ENCODE data around the gene PPT2. TPM values are rescaled to one million over a fixed set of nuclear protein-coding genes. Genes with fewer than 3 reads are reported as not detected.

PPT2 gene
- total RNA-seq, 1 donor from 2014 or later: 11.3 TPM

- Mint-ChIP-seq H3K27ac (no peak overlapping the region), H3K4me3 (no peak overlapping the region), H3K4me1 (peaks cover 5% of the 10 kb centered on the region), H3K9me3 (no peaks in the 10 kb centered on the region), H3K36me3 (ENCODE audit: low read depth) (peaks cover 48% of the 10 kb centered on the region), H3K27me3 (no peaks in the 10 kb centered on the region)
- no peak for DNase-seq
- intact Hi-C loops (cut with micrococcal nuclease): no loop called here
Observed at GRCh38 chr6:32115623-32116022, 38.3 kb upstream of the PPT2 start.

GRCh38 chr6:32116674-32117073 is 37.3 kb upstream of the PPT2 start:
- Mint-ChIP-seq H3K27ac (no peak overlapping the region), H3K36me3 (ENCODE audit: low read depth) (peaks cover 56% of the 10 kb centered on the region), H3K9me3 (no peaks in the 10 kb centered on the region), H3K27me3 (no peaks in the 10 kb centered on the region), H3K4me3 (no peak overlapping the region), H3K4me1 (peaks cover 5% of the 10 kb centered on the region)
- no peak for DNase-seq
- intact Hi-C loops (cut with micrococcal nuclease): no loop called here

GRCh38 chr6:32117461-32117860 is 36.5 kb upstream of the PPT2 start:
- H3K36me3 Mint-ChIP-seq (ENCODE audit: low read depth): peaks cover 59% of the 10 kb centered on the region
- intact Hi-C loops (cut with micrococcal nuclease): no loop called here
- H3K9me3 Mint-ChIP-seq: no peaks in the 10 kb centered on the region
- H3K27me3 Mint-ChIP-seq: no peaks in the 10 kb centered on the region
- no peak overlapping the region for H3K4me3 Mint-ChIP-seq
- peaks cover 5% of the 10 kb centered on the region for H3K4me1 Mint-ChIP-seq
- H3K27ac Mint-ChIP-seq: no peak overlapping the region
- no peak for DNase-seq

DNA sequence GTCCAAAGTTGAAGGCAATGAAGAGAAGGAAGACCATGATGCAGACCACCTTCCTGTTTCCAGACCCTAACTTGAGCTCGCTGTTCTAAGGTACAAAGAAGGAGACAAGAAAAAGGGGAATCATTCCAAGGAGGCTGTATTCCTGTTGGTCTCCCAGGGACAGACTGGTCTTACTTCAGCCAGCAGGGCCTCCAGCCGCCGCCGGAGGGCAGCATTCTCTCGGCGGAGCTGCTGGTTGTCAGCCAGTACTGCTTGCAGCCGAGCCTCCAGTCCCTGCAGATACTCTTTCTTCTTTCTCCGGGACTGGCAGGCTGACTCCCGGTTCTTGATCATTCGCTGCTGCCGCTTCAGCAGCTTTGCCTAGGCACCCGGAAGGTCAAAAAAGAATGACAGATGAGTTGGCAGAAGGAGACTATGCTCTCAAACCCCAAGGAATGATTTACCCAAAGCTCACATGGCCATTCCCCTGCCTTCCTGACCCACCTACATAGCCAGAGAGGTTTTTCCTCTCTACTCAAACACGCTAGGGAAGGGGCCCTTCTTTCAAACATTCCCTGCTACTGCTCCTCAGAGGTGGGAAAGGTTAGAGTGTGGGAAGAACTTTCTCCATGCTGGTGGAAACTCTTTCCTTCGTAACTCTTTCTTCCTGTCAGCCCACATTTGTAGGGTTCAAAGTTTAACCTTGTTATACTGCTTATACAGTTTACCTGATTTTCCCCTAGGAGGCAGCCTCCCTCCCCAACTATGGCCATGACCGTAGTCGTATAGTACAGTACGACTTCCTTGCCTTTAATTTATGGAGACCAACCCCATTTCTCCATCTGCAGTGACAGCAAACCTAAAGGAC is 34.9 kb upstream of the PPT2 start:
- intact Hi-C loops (cut with micrococcal nuclease): loop anchor here (1.0 to 2.0 kb wide), 3 partner anchors 8 to 76 kb away; partner anchors contain the start of gene PPT2
- no peaks in the 10 kb centered on the region for H3K9me3 Mint-ChIP-seq
- H3K27me3 Mint-ChIP-seq: no peaks in the 10 kb centered on the region
- no peak overlapping the region for H3K27ac Mint-ChIP-seq
- peaks cover 62% of the 10 kb centered on the region for H3K36me3 Mint-ChIP-seq (ENCODE audit: low read depth)
- no peak overlapping the region for H3K4me3 Mint-ChIP-seq
- H3K4me1 Mint-ChIP-seq: peaks cover 5% of the 10 kb centered on the region
- peak; percentile 92 for DNase-seq

DNA sequence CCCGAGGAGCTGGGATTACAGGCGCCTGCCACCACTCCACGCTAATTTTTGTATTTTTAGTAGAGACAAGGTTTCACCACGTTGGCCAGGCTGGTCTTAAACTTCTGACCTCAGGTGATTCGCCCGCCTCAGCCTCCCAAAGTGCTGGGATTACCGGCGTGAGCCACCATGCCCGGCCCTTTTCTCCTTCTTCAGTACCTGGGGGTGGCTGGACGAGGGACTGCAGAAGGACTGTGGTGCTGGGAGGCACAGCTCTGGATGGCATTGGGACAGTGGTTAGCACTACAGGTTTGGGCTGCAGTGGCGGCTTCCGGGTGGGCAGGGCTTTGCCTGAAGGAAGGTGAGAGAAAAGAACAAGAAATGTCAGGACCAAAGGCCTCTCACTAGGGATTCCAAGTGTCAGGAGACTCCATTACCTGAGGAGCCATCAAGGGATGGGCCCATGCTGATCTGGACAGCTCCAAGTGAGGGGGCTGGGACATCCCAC is 33.3 kb upstream of the PPT2 start:
- Mint-ChIP-seq H3K4me1 (peaks cover 10% of the 10 kb centered on the region), H3K4me3 (no peak overlapping the region), H3K9me3 (no peaks in the 10 kb centered on the region), H3K27ac (no peak overlapping the region), H3K36me3 (ENCODE audit: low read depth) (peaks cover 61% of the 10 kb centered on the region), H3K27me3 (no peaks in the 10 kb centered on the region)
- intact Hi-C loops (cut with micrococcal nuclease): no loop called here
- DNase-seq: no peak

GRCh38 chr6:32123681-32124080 is 30.3 kb upstream of the PPT2 start:
- H3K4me1 Mint-ChIP-seq: peaks cover 32% of the 10 kb centered on the region
- no peaks in the 10 kb centered on the region for H3K9me3 Mint-ChIP-seq
- H3K27me3 Mint-ChIP-seq: no peaks in the 10 kb centered on the region
- no peak overlapping the region for H3K4me3 Mint-ChIP-seq
- no peak for DNase-seq
- peaks cover 54% of the 10 kb centered on the region for H3K36me3 Mint-ChIP-seq (ENCODE audit: low read depth)
- intact Hi-C loops (cut with micrococcal nuclease): no loop called here
- no peak overlapping the region for H3K27ac Mint-ChIP-seq

GRCh38 chr6:32126880-32127279 is 27.1 kb upstream of the PPT2 start:
- Mint-ChIP-seq H3K27me3 (no peaks in the 10 kb centered on the region), H3K36me3 (ENCODE audit: low read depth) (peaks cover 29% of the 10 kb centered on the region), H3K27ac (peak overlapping the region; percentile 96), H3K9me3 (no peaks in the 10 kb centered on the region), H3K4me3 (peak overlapping the region; percentile 100), H3K4me1 (peaks cover 39% of the 10 kb centered on the region)
- DNase-seq: no peak
- intact Hi-C loops (cut with micrococcal nuclease): loop anchor here (1.0 to 5.0 kb wide), 2 partner anchors 8 to 715 kb away; partner anchors contain the start of gene PSMB8

GRCh38 chr6:32127409-32127716 is 26.6 kb upstream of the PPT2 start:
- H3K4me3 Mint-ChIP-seq: peak overlapping the region; percentile 100
- peaks cover 25% of the 10 kb centered on the region for H3K36me3 Mint-ChIP-seq (ENCODE audit: low read depth)
- intact Hi-C loops (cut with micrococcal nuclease): loop anchor here (1.0 to 5.0 kb wide), 2 partner anchors 8 to 715 kb away; partner anchors contain the start of gene PSMB8
- peak overlapping the region; percentile 96 for H3K27ac Mint-ChIP-seq
- H3K9me3 Mint-ChIP-seq: no peaks in the 10 kb centered on the region
- H3K4me1 Mint-ChIP-seq: peaks cover 39% of the 10 kb centered on the region
- peaks cover 2% of the 10 kb centered on the region for H3K27me3 Mint-ChIP-seq
- DNase-seq: no peak

GRCh38 chr6:32127717-32128592 is 26.0 kb upstream of the PPT2 start, which contains the start of gene ATF6B:
Gene ATF6B, minus strand, starts transcription at chr6:32128246. Its CDS starts 39 bp downstream, at chr6:32128207.
- H3K9me3 Mint-ChIP-seq: no peaks in the 10 kb centered on the region
- H3K4me3 Mint-ChIP-seq: peak within 1 kb of the TSS; percentile 100
- H3K4me1 Mint-ChIP-seq: peaks cover 39% of the 10 kb centered on the region
- peak within 1 kb of the TSS; percentile 96 for H3K27ac Mint-ChIP-seq
- peaks cover 25% of the 10 kb centered on the region for H3K36me3 Mint-ChIP-seq (ENCODE audit: low read depth)
- H3K27me3 Mint-ChIP-seq: peaks cover 2% of the 10 kb centered on the region
- peak; percentile 98 for DNase-seq
- intact Hi-C loops (cut with micrococcal nuclease): loop anchor here (1.0 to 5.0 kb wide), 6 partner anchors 9 to 714 kb away; partner anchors contain the start of genes PBX2, PPT2, PSMB8 and RNF5

DNA sequence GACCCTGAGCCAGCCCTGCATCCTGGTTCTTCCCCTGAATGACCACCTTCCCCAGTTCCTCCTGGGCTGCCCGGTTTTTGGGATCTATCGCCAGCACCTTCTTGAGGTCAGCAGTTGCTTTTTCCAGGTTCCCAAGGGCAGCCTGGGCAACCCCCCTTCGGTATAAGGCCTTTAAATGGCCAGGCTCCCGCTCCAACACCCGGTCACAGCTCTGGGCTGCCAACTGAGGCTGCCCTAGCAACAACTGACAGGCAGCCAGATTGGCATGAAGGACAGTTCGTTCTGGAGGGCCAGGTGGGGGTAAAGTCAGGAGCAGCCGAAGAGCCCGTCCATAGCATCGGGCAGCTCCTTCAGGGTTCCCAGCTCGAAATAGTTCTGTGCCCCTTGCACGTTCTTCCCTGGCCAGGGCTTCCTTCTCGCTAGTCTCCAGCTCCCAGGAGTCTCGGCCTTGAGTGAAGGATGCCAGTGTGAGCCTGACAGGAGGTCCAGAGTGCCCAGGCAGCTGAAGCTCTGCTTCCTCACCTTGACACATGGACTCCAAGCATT is 25.1 kb upstream of the PPT2 start:
- Mint-ChIP-seq H3K27ac (peak overlapping the region; percentile 96), H3K4me1 (peaks cover 39% of the 10 kb centered on the region), H3K36me3 (ENCODE audit: low read depth) (peaks cover 20% of the 10 kb centered on the region), H3K27me3 (peaks cover 6% of the 10 kb centered on the region), H3K4me3 (peak overlapping the region; percentile 100), H3K9me3 (no peaks in the 10 kb centered on the region)
- no peak for DNase-seq
- intact Hi-C loops (cut with micrococcal nuclease): loop anchor here (1.0 to 5.0 kb wide), 5 partner anchors 25 to 713 kb away; partner anchors contain the start of genes PBX2, PPT2, PSMB8 and RNF5

- Mint-ChIP-seq H3K36me3 (ENCODE audit: low read depth) (peaks cover 14% of the 10 kb centered on the region), H3K27ac (peak overlapping the region; percentile 92), H3K27me3 (peaks cover 8% of the 10 kb centered on the region), H3K4me1 (peaks cover 35% of the 10 kb centered on the region), H3K9me3 (no peaks in the 10 kb centered on the region), H3K4me3 (peak overlapping the region; percentile 95)
- intact Hi-C loops (cut with micrococcal nuclease): loop anchor here (1.0 to 5.0 kb wide), 2 partner anchors 66 to 713 kb away; partner anchors contain the start of gene PSMB8
- DNase-seq: peak; percentile 70
Observed at GRCh38 chr6:32129297-32130088, 24.4 kb upstream of the PPT2 start.

DNA sequence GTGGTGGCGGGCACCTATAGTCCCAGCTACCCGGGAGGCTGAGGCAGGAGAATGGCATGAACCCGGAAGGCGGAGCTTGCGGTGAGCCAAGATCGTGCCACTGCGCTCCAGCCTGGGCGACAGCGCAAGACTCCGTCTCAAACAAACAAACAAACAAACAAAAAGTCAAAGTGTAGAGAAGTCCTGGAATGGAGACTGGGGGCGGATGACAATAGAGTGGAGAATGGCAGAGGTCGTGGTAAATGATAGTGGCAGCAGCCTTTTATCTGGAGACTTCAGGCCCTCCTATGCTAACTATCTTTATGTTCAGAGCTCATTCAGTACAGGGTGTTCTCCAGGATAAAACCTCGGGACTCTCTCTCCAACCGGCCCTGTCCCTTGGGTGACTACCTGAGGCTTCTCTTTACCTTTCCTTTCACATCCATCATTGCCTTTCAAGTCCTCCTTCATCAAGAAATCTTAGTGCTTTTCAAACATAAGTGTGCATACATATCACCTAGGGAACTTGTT is 22.4 kb upstream of the PPT2 start:
- Mint-ChIP-seq H3K4me1 (peaks cover 32% of the 10 kb centered on the region), H3K27ac (peak overlapping the region; percentile 41), H3K36me3 (ENCODE audit: low read depth) (peaks cover 9% of the 10 kb centered on the region), H3K9me3 (no peaks in the 10 kb centered on the region), H3K27me3 (peaks cover 15% of the 10 kb centered on the region), H3K4me3 (peak overlapping the region; percentile 26)
- no peak for DNase-seq
- intact Hi-C loops (cut with micrococcal nuclease): no loop called here

All from activated CD4-positive, alpha-beta T cell treated with anti-CD3 and anti-CD28 coated beads, Interleukin-2, amount 10 ng/mL, durations not matched to agents 24 days and 14 days (primary cell).